Stimulated activated naive B cell treated with anti-CD40 and anti-IgM and Interleukin-4, amounts not matched to agents 10 μg/mL and 1 μg/mL and 100 μg/mL, for 72 hours (primary cell): Measurements from ENCODE around the gene GSTM2.
A peak's percentile ranks its signal among the peaks of the same experiment; 100 is the strongest.

ENCODE experiments used
- ATAC-seq, 2 donors: fragments of 150-1000 bp; cut with Tn5 transposase; replicated peaks; 2 replicates each; pipeline ENCODE4 v1.10.0; 2021; ENCODE audit warnings: moderate library complexity in 1 of 2
- DNase-seq: peaks from one replicate; pipeline ENCODE4 v3.0.0; 2021
- H3K27ac Mint-ChIP-seq: one replicate; pipeline ENCODE4 v1.8.0; 2022; ENCODE audit warnings: mild to moderate bottlenecking, mixed read lengths
- H3K27me3 Mint-ChIP-seq, 2 donors: one replicate each; pipeline ENCODE4 v1.8.0; 2022; ENCODE audit warnings: mixed read lengths in 2 of 2
- H3K36me3 Mint-ChIP-seq, 2 donors: one replicate each; pipeline ENCODE4 v1.8.0; 2022; ENCODE audit warnings: mixed read lengths in 2 of 2, mild to moderate bottlenecking in 1 of 2
- H3K4me1 Mint-ChIP-seq, 2 donors: one replicate each; pipeline ENCODE4 v1.8.0; 2022; ENCODE audit warnings: mixed read lengths in 2 of 2, mild to moderate bottlenecking in 1 of 2
- H3K4me3 Mint-ChIP-seq, 2 donors: one replicate each; pipeline ENCODE4 v1.8.0; 2022; ENCODE audit warnings: mild to moderate bottlenecking in 2 of 2, mixed read lengths in 2 of 2, moderate library complexity in 1 of 2
- H3K9me3 Mint-ChIP-seq, 2 donors: one replicate each; pipeline ENCODE4 v1.8.0; 2022; ENCODE audit warnings: mixed read lengths in 2 of 2, mild to moderate bottlenecking in 1 of 2

The GSTM2 gene

DNA sequence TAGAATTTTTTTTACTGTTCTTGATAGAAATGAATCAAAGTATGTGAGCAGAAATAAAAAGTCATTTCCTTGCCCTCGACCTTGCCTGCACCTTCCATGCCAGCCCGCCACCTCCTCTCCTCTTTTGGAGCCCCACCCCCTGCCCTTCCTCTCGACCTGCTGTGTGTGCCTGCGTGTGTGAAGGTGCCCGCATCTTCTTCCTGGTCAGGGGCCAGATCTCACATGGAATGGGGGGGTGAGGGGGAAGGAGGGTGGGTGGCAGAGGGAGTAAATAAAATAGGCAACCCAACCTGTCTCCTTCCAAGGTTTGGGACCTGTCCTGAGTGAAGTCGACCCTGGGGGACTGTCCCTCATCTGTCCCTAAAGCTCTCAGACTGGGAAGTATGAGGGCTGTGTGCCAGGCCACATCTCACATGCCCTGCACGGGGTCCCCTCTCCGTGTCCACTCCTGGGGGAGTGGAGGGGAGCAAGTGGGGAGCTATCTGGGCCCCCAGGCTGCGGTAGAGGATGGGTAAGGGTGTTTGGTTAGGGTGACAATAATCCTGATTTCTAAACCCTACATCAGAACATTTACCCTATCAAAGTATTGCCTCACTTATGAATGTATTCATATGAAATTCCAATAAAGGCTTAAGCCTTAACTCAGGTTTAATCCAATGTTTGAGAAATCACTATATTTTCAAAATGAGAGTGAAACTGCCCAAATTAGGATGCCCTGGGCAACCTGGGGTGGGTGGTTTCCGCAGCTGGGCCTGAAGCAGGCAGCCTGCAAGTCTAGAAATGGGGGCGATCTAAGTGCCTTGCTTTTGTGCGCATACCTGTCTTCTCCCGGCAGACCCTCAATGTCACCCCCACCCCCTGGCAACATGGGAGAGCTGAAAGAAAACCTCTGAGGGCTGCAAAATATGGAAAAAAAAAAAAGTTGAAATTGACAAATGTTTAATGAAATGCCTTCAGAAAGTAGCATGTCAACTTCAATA is 32.8 kb upstream of the GSTM2 start:
- Mint-ChIP-seq H3K4me1 (peaks cover 14 to 18% of the 10 kb centered on the region in 2 donors), H3K27ac (no peak overlapping the region), H3K9me3 (no peaks in the 10 kb centered on the region), H3K27me3 (peaks cover 2 to 15% of the 10 kb centered on the region in 2 donors), H3K4me3 (peak overlapping the region in 1 of 2 donors; percentile 3), H3K36me3 (peaks cover 14 to 20% of the 10 kb centered on the region in 2 donors)
- DNase-seq (no peak), ATAC-seq (no peak)

DNA sequence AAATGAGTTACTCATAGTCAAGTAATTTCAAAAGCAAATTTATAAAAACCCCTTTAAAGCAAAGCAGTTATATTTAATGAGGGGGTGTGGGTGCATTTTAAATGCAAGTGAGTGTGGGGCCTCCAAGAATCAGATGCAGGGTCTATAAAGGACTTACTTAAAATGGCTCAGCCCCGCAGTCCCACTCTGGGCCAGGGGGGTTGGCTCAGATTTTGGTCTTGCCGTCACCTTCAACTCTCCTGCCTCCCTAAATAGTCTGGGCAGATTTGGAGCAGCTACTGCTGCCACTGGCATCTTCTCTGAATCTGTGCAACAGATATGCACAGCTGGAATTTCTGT is 32.0 kb upstream of the GSTM2 start:
- peaks cover 3 to 17% of the 10 kb centered on the region in 2 donors for H3K27me3 Mint-ChIP-seq
- peaks cover 17 to 25% of the 10 kb centered on the region in 2 donors for H3K4me1 Mint-ChIP-seq
- DNase-seq = no peak
- no peak overlapping the region for H3K4me3 Mint-ChIP-seq
- no peak overlapping the region for H3K27ac Mint-ChIP-seq
- ATAC-seq = no peak
- no peaks in the 10 kb centered on the region for H3K9me3 Mint-ChIP-seq
- H3K36me3 Mint-ChIP-seq = peaks cover 13 to 17% of the 10 kb centered on the region in 2 donors

DNA sequence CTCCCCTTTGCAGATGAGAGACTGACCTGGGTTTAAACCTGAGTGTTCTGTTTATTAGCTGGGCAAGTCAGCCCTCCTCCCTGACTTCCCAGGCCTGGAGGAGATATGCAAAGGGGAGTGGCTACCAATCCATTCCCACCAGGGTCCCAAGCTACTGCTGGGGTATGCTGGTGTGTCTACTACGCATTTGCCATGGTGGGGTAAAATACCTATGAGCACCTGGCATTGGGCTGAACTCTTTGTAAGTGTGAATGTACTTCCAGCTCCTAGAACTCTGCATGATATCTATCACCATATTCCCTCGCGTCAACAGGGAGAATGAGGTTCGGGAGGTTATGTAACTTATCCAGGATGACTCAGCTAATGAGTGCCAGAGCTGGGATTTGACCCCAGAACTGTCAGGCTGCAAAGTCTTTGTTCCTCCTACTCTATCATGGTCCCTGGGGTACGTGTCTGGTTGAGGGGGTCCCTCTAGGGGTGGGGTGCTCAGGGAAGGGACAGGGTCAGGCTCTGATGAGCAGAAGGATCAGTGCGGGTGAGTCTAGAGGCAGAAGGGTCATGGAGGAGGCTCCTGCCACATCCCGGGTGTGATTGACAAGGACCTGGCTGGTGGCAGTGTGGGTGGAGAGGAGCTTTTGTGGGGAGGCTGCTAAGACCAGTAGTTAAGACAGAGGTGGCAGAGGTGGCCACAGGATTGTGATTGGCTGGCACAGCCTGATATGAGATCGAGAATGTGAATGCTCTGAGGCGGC is 31.5 kb upstream of the GSTM2 start:
- H3K36me3 Mint-ChIP-seq = peaks cover 10 to 11% of the 10 kb centered on the region in 2 donors
- H3K9me3 Mint-ChIP-seq = no peaks in the 10 kb centered on the region
- ATAC-seq (no peak), DNase-seq (no peak)
- H3K27me3 Mint-ChIP-seq = peaks cover 3 to 17% of the 10 kb centered on the region in 2 donors
- H3K4me1 Mint-ChIP-seq = peaks cover 17 to 25% of the 10 kb centered on the region in 2 donors
- no peak overlapping the region for H3K27ac Mint-ChIP-seq
- H3K4me3 Mint-ChIP-seq = no peak overlapping the region

DNA sequence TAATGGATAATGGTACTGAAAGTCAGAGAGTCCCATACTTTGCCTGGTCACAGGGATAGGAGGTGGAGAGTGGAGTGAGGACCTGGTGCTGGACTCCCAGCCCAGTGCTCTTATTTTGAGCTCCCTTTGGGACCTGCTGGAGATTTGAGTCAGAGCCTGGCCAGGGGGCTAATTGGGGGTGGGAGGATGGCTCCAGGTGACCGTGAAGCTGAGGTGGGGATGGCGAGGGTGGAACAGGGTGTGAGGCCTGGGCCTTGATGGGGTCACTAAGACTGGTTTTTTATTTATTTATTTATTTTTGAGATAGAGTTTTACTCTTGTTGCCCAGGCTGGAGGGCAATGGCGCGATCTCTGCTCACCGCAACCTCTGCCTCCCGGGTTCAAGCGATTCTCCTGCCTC is 30.4 kb upstream of the GSTM2 start:
- Mint-ChIP-seq H3K4me1 (peaks cover 17 to 25% of the 10 kb centered on the region in 2 donors), H3K9me3 (no peaks in the 10 kb centered on the region), H3K36me3 (peaks cover 3 to 4% of the 10 kb centered on the region in 2 donors), H3K4me3 (no peak overlapping the region), H3K27me3 (peaks cover 3 to 17% of the 10 kb centered on the region in 2 donors), H3K27ac (no peak overlapping the region)
- DNase-seq (no peak), ATAC-seq (no peak)

DNA sequence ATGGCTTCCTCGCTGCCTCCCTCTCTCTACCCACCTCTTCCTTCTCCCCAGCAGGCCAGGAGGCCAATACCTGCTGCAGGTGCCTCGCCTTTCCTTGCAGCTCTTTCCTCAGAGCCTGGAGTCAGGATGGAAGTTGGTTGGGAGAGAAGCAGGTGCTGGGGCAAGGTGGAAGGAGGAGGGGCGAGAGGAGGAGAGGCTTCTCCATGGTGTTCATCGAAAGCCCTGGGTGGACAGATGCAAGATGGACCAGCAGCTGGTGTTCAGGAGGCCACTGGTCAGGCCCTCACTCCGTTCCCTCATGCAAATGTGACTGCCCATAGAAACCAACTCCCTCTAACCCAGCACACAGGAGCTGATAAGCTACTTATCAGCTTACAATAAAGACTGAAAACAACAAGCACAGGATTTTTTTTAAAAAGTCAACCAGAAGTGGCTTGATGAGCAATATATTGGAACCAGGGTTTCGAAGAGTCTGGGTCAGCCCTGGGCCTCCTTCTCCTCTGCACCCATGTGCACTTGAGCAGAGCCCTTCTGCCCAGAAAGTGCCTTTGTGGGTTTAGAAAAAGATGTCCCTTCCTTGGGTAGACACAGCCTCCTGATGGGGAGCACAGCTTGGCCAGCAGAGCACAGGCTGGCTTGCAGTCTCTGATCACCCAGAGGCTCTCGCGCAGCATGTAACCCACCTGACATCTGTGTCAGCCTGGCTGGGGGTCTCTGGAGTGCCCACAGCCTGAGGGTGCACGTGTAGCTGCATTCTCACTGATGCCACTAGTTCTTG is 28.6 kb upstream of the GSTM2 start:
- no peak for ATAC-seq
- Mint-ChIP-seq H3K27me3 (peaks cover 3 to 17% of the 10 kb centered on the region in 2 donors), H3K9me3 (no peaks in the 10 kb centered on the region), H3K36me3 (no peaks in the 10 kb centered on the region), H3K4me1 (peaks cover 27 to 40% of the 10 kb centered on the region in 2 donors), H3K4me3 (no peak overlapping the region), H3K27ac (no peak overlapping the region)
- no peak for DNase-seq

DNA sequence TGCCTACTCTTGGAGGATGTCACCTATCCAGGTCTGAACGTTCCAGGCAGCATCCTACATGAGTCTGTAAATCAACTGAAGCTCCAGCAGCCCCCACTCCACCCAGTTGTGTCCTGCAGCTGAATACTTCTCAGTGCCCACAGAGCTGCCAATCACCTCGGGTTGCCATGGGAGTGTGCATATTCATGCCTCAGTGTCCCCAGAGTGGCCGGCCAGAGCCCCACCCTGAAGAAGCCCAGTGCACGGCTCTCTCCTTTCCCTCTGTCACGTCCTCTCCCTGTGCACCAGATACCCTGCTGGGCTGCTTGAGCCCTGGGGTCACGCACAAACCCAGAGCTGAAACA is 28.0 kb upstream of the GSTM2 start:
- peak overlapping the region; percentile 37 for H3K27ac Mint-ChIP-seq
- peaks cover 3 to 17% of the 10 kb centered on the region in 2 donors for H3K27me3 Mint-ChIP-seq
- peak overlapping the region in 1 of 2 donors; percentile 10 for H3K4me3 Mint-ChIP-seq
- peak in 1 of 2 donors; percentile 4 for ATAC-seq
- H3K4me1 Mint-ChIP-seq = peaks cover 22 to 35% of the 10 kb centered on the region in 2 donors
- no peaks in the 10 kb centered on the region for H3K9me3 Mint-ChIP-seq
- H3K36me3 Mint-ChIP-seq = no peaks in the 10 kb centered on the region
- no peak for DNase-seq

DNA sequence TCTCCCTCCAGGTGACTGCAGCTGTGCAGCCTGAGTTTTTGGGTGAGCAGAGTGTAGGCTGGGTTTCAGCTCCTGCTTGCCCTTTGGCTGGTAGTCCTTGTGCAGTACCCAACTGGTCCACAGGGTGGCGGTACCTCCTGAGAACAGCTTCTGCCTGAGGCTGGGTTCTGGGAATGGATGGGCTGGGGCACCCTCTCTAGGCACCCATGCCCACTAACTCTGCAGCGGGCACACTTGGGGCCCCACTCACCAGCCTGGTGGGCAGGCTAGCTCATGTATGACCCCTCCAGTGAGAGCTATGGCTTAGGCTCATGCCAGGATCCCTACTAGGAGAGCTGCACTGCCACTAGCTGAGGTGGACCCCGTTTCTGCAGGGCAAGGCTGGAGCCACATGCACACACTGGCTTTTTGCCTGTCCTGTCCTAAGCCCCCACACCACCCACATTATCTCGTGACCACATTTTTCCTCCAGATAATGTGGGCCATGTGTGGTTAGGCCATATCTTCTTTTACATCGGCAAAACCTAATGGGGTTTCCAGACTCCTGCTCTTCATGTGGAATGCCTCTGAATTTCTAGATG is 27.5 kb upstream of the GSTM2 start:
- Mint-ChIP-seq H3K36me3 (no peaks in the 10 kb centered on the region), H3K4me1 (peaks cover 18 to 30% of the 10 kb centered on the region in 2 donors), H3K9me3 (no peaks in the 10 kb centered on the region), H3K27ac (peak overlapping the region; percentile 37), H3K4me3 (peak overlapping the region in 1 of 2 donors; percentile 10), H3K27me3 (peaks cover 3 to 17% of the 10 kb centered on the region in 2 donors)
- DNase-seq (peak; percentile 73), ATAC-seq (peak; percentile 73 to 79)

DNA sequence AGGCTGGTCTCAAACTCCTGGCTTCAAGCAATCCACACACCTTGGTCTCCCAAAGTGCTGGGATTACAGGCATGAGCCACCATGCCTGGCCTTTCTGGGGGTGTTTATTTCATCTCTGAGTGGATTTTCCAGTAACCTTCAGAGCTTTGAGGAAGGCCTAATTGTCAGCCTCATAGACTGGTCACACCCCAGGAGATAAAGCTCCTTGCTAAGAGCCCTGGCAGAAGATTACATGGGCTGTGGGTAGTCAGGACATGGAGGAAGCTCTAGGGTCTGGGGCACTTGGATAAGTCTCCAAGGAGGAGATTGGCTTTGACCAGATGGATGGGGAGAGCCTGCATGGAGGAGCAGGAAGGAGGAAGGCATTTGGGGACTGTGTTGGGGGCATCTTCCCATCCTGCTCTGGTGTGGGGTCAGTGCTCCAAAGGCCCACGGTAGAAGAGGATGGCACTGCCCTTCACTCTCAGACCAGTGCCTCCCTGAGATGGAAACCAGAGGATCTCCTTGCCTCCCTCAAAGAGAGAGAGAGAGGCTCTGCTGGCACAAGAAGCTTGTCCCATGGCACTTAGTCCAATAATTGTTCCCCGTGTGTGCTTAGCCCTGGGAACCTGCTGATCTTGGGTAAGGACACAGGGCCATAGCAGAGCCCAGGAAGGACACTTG is 26.6 kb upstream of the GSTM2 start:
- Mint-ChIP-seq H3K4me1 (peaks cover 17 to 26% of the 10 kb centered on the region in 2 donors), H3K27me3 (peaks cover 3 to 17% of the 10 kb centered on the region in 2 donors), H3K27ac (no peak overlapping the region), H3K9me3 (no peaks in the 10 kb centered on the region), H3K4me3 (no peak overlapping the region), H3K36me3 (no peaks in the 10 kb centered on the region)
- DNase-seq = no peak
- ATAC-seq = no peak

DNA sequence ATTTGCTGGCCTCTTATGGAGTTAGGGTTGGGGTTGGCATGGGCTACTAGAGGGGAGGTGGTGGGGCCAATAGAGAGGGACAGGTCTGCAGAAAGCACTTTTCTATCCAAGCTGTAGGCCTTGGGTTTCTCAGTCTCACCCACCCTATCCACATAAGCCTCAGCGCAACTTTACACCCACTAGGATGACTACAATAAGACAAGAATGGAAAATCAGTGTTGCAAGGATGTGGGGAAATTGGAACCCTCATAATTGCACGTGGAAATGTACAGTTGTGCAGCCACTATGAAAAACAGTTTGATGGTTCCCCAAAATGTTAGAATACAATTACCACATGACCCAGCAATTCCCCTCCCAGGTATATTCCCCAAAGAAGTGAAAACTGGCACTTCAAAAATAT is 26.0 kb upstream of the GSTM2 start:
- DNase-seq (no peak), ATAC-seq (no peak)
- Mint-ChIP-seq H3K4me3 (no peak overlapping the region), H3K27ac (no peak overlapping the region), H3K4me1 (peaks cover 17 to 26% of the 10 kb centered on the region in 2 donors), H3K36me3 (no peaks in the 10 kb centered on the region), H3K9me3 (no peaks in the 10 kb centered on the region), H3K27me3 (peaks cover 3 to 17% of the 10 kb centered on the region in 2 donors)

DNA sequence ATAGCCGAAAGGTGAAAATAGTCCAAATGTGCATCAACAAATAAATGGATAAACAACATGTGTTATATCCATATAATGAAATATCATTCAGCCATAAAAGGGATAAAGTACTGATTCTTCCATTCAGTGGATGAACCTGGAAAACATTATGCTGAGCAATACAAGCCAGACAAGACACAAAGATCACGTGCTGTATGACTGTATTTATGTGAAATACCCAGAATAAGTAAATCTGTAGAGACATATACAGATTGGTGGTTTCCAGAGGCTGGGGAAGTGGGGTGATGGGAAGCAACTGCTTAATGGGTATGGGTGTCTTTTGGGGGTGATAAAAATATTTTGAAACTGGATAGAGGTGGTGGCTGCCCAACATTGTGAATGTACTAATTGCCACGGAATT is 25.2 kb upstream of the GSTM2 start:
- ATAC-seq = no peak

DNA sequence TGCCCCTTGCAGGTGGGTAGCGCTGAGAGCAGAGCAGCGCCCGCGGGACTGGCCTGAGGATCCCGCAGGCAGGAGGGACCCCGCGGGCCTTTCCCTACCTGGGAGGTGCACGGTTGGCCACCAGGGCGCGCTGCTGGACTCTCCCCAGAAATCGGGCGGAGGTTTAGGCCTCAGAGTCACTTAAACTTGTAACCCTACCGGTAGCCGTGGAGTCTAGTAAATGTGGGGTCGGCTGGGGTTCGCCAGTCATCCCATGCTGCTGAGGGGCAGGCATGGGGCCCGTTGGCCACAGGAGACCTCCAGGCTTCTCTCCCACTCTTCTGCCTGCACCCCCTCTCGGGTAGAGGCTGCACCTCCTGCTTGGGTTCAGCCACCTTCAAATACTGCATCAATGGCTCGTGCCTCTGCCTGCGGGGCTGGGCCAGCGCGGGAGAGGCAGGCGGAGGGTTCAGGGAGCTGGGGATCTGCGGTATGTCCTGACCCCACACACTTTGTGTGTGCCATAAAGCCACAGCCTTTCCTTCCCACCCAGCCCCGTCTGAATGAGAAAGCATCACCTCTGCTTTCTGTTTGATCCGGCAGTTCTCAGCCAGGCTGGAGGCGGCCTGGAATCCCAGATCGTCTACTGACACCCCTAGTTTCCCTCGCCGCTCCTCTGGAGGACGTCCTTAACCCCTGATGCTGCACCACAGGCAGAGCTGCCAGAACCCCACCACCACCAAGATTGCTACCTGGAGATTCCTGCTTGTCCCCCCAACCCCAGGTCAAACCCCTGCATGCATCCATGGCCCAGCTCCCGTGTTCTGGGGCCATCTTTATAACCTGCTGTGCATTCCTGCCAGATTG is 24.2 kb upstream of the GSTM2 start:
- Mint-ChIP-seq H3K27me3 (peaks cover 3 to 12% of the 10 kb centered on the region in 2 donors), H3K9me3 (no peaks in the 10 kb centered on the region), H3K36me3 (no peaks in the 10 kb centered on the region), H3K27ac (peak overlapping the region; percentile 65), H3K4me3 (peak overlapping the region; percentile 6 to 46), H3K4me1 (peaks cover 17 to 26% of the 10 kb centered on the region in 2 donors)
- DNase-seq (peak; percentile 80), ATAC-seq (peak; percentile 92 to 94)

More for the DNA sequence above, 25.2 kb upstream of the GSTM2 start:
- Mint-ChIP-seq H3K27me3 (peaks cover 3 to 17% of the 10 kb centered on the region in 2 donors), H3K4me1 (peaks cover 17 to 26% of the 10 kb centered on the region in 2 donors), H3K4me3 (no peak overlapping the region), H3K27ac (no peak overlapping the region), H3K9me3 (no peaks in the 10 kb centered on the region), H3K36me3 (no peaks in the 10 kb centered on the region)
- DNase-seq = no peak

DNA sequence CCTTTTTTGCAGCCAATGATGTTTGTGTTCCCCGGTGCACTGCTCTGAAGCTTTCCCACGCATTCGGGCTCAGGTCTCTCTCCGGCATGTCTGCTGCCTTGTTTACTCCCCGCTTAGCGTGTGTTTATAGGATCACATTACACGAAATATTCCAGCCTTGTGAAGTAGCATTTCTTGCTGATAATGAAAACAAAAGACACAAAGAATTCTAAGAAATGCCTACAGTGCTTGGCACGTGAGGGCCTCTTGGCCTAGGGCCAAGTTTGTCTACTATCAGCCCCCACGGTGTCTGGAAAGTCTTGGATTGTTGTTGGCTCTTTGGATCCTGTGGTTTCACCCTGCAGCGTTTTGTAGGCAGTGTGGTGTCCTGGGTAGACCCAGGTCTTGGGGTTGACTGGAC is 23.2 kb upstream of the GSTM2 start:
- H3K4me1 Mint-ChIP-seq = peaks cover 17 to 26% of the 10 kb centered on the region in 2 donors
- no peaks in the 10 kb centered on the region for H3K36me3 Mint-ChIP-seq
- ATAC-seq = no peak
- no peak overlapping the region for H3K4me3 Mint-ChIP-seq
- H3K9me3 Mint-ChIP-seq = no peaks in the 10 kb centered on the region
- peaks cover 3 to 5% of the 10 kb centered on the region in 2 donors for H3K27me3 Mint-ChIP-seq
- DNase-seq = no peak
- H3K27ac Mint-ChIP-seq = no peak overlapping the region
